Fibroblast of skin of scalp (primary cell): Measurements from ENCODE around the gene PDE4B.

Source experiments
- DNase-seq: peaks from one replicate; pipeline ENCODE4 v3.0.0-alpha.2; 2013

The PDE4B gene

GRCh38 chr1:66372522-66373101, 579.9 kb downstream of the PDE4B start:
- no peak for DNase-seq

GRCh38 chr1:66373157-66373591, 580.5 kb downstream of the PDE4B start:
- no peak for DNase-seq

DNA sequence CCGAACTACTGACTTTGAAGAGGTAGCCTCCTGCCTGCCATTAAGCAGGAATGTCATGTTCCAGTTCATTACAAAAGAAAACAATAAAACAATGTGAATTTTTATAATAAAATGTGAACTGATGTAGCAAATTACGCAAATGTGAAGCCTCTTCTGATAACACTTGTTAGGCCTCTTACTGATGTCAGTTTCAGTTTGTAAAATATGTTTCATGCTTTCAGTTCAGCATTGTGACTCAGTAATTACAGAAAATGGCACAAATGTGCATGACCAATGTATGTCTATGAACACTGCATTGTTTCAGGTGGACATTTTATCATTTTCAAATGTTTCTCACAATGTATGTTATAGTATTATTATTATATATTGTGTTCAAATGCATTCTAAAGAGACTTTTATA, 581.5 kb downstream of the PDE4B start:
- no peak for DNase-seq

GRCh38 chr1:66374561-66375111, 581.9 kb downstream of the PDE4B start:
- DNase-seq, result peak; percentile 82

DNA sequence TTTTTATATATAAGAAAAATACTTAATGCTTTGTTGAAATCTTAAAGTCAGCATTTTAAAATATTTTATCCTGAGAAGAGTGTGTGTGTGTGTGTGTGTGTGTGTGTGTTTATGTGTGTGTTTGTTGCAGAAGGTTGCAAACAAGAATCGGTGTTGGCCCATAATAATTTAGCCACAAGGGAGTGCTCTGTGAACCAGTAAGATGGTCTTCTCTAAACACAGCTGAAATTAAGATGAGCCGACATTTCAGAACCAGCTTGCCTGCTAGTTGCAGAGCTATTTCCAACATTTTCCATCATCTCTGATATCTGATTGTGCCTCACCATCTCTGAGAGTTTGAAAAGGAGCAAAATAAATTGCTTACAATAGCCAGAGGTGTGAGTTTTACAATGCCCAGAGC, 582.4 kb downstream of the PDE4B start:
- DNase-seq, result no peak

GRCh38 chr1:66380452-66381212, 587.9 kb downstream of the PDE4B start:
- no peak for DNase-seq

GRCh38 chr1:66381621-66382275, 589.1 kb downstream of the PDE4B start:
- DNase-seq, result no peak

DNA sequence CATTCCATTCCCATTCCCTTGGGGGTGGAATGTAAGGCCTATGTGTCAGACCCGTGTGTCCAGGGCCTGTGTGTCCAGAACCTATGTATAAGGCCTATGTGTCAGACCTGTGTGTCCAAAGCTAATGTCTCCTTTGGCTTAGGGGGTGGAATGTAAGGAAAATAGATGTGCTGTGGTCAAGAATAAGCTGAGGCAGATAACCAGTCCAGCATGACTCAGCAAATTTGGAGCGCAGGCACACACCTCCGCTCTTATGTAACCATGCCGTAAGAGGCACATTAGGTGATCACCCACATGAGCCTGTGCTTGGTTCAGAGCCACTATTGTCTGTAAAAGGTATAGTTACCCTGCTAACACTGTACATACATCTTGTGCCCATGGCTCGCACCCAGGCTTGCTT, 590.5 kb downstream of the PDE4B start:
- no peak for DNase-seq

GRCh38 chr1:66383611-66384010, 590.9 kb downstream of the PDE4B start:
- DNase-seq, result no peak

GRCh38 chr1:66384258-66384921, 591.7 kb downstream of the PDE4B start:
- DNase-seq, result no peak

DNA sequence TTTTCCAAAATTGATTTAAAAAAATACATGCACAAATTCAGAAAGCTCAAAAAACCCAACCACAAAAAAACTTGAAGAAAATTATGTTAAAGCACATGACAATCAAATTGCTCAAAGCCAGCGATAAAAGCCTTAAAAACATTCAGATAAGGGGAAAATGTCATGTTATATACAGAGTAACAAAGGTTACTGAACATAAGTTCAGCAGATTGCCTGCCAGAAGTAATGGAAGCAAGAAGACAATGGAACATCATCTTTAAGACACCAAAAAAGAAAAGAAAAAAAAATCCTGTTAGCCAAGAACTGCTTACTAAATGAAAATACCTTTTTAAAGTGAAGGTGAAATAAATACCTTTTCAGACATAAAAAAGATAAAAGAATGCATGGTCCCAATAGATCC, 594.0 kb downstream of the PDE4B start:
- no peak for DNase-seq

DNA sequence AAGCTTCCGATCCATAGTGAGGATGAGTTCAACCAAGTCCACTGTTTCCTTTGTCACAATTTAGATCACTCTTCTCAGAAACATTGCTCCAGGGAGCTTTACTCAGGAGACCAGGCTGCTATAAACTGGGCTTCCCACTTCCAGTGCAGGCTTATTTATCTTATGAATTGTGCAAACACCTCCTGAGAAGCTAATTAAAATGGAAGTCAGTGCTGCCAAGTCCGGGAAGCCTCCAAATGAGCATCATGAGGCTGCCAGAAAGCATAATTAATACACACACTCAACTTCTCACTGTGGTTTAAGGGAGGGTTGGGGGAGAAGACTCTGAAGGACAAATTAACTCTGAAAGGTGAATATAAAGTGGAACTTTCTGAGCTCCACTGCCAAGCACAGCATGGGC, 596.2 kb downstream of the PDE4B start:
- no peak for DNase-seq

- no peak for DNase-seq
These were observed 601.0 kb downstream of the PDE4B start for GRCh38 chr1:66393586-66394287.

DNA sequence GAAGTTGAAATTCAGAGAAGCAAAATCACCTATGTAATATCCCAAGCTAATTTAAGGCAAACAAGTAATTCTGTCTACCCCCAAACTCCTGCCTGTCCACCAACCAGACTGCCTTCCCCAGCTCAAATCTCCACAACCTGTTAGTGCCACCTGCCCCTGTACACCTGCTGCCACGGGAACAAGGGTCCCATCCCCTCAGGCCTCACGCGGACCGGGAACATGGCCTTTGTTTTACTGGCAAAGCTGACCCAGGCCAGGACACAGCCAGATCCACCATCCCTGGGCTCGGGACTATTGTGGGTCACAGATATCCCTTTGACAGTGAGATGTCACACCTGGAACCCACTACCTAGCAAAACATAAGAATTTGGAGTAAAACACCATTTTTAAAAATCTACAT, 601.9 kb downstream of the PDE4B start:
- no peak for DNase-seq

GRCh38 chr1:66395202-66396061, 602.7 kb downstream of the PDE4B start:
- no peak for DNase-seq

DNA sequence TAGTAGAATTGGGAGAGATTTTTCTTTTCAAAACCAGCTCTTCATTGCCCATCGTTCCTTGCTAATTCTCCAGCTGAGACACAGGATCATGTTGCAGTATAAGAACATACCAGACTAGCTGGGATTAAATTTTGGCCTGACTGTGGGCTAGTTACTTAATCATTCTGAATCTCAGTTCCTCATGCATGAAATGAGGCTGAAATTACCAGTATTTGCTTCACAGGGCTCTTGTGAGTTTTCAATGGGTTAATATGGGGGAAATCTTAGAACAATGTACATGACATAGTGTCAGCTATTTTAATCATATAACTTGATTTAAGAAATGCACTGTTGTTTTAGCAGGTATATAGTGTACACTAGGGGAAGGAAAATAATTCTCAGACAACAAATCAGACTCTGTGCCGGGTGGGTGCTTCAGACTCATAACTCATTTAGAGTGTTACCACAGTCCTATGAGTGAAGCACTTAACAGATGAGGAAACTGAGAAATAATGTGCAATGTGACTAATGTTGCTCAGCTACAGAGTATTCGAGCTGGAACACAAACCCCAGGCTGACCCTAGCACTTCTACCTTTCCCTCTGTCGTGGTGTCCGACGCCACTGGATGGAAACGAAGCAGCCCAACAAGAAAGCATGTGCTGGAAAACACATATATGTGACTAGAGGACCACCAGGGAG, 603.7 kb downstream of the PDE4B start:
- no peak for DNase-seq

DNA sequence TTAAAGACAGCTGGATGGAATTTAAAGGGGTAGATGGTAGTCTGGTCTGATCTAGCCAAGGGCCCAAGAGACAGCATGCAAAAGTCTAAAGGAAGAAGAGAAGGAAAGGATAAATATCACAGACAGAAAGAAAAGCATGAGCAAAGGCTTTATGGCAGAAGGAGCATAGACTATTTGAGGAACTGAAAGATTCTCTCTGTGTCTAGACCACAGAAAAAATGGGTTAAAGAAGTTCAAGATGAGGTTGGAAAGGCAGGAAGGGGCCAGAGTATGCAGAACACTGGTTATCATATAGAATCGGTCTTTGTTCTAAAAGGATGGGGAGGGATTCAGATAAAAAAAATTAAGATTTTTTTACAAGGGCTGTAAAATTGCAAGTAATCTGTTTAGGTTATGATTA, 604.5 kb downstream of the PDE4B start:
- no peak for DNase-seq

GRCh38 chr1:66399888-66400529, 607.3 kb downstream of the PDE4B start:
- DNase-seq, result peak; percentile 25

DNA sequence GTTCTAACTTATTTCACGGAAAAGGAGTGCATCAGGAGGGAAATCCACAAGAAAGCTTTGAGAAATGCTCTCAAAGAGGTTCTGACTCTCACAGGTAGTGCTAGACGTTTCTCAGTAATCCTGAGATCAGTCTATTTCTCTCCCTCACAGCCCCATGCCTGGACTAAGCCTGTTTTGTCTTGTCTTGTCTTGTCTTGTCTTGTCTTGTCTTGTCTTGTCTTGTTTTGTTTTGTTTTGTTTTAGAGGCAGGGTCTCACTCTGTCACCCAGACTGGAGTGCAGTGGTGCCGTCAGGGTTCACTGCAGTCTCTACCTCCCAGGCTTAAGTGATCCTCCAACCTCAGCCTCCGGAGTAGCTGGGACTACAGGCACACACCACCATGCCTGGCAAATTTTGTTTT, 608.0 kb downstream of the PDE4B start:
- no peak for DNase-seq

DNA sequence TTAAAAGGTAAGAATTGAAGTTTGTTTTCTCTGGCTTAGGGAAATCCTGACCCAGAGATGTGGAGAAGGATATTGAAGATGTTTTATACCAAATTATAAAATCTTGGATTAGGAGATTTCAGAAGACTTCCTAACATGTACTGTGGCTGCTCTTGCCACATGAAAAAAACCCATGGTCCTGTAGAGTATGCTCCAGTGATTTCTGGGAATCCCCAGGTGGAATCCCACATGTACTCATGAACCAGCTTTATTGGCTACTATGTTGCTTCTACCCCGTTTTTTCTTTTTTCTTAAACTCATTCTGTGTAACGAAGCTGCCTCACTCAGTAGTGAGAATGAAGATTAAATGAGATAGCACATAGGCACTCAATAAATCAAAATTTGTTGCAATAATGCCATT, 608.5 kb downstream of the PDE4B start:
- no peak for DNase-seq
